SK-N-SH (cell line): ENCODE data around the gene NIPAL1.

Experiments used
- CTCF ChIP-seq: fragments of 200-600 bp; sonication (generic); IDR thresholded peaks from 2 replicates; pipeline ENCODE4 v1.6.1; 2017; ENCODE audit warnings: antibody characterized with exemption, mild to moderate bottlenecking, moderate library complexity
- FOSL2 ChIP-seq: IDR thresholded peaks from 2 replicates; pipeline ENCODE4 v1.4.0; 2012; ENCODE audit warnings: low read depth, mild to moderate bottlenecking, moderate library complexity, borderline replicate concordance
- GATA2 ChIP-seq: sonication (generic); formaldehyde crosslinking; IDR thresholded peaks from 2 replicates; pipeline ENCODE4 v1.5.0; 2020; ENCODE audit warnings: mild to moderate bottlenecking, missing genetic modification reagents
- JUND ChIP-seq: IDR thresholded peaks from 2 replicates; pipeline ENCODE4 v1.4.0; 2012
- POLR2AphosphoS5 ChIP-seq: IDR thresholded peaks from 2 replicates; pipeline ENCODE4 v1.6.1; 2012; ENCODE audit warnings: low read depth, low read length
- RCOR1 ChIP-seq: fragments of 150-350 bp; IDR thresholded peaks from 2 replicates; pipeline ENCODE4 v1.6.1; 2017; ENCODE audit warnings: antibody characterized with exemption, low read length
- TAF1 ChIP-seq: IDR thresholded peaks from 2 replicates; pipeline ENCODE4 v1.6.1; 2012; ENCODE audit warnings: low read depth, mild to moderate bottlenecking, low read length, moderate library complexity, borderline replicate concordance
- TEAD4 ChIP-seq: IDR thresholded peaks from 2 replicates; pipeline ENCODE4 v1.4.0; 2012; ENCODE audit warnings: mild to moderate bottlenecking, borderline replicate concordance; ENCODE audit not compliant: insufficient read depth

- TF ChIP-seq FOSL2 (peak; percentile 50; the same call in 1 of the 2 replicates), POLR2AphosphoS5 (no peak), CTCF (no peak), TEAD4 (0 out of 2 replicates have a peak, but pooled peaks have one; percentile 34), GATA2 (no peak), RCOR1 (no peak), JUND (peak; percentile 39; the same call in 1 of the 2 replicates), TAF1 (no peak)
These were observed 64.6 kb downstream of the NIPAL1 start for GRCh38 chr4:48081196-48081595.
